Caco-2 (cell line): ENCODE measurements around the gene UGT1A6. TPM values are rescaled to one million over a fixed set of nuclear protein-coding genes. Genes with fewer than 3 reads are reported as not detected.

Source experiments
- BruUV-seq: library from RNA; stranded (reverse); fragments of 400-500 nt; replicated peaks from 2 replicates; lab custom pipeline; 2021; lab: Mats Ljungman, UMichigan
- CTCF ChIA-PET: fragments of 300-600 bp; sonication (Branson Sonifier 250); formaldehyde crosslinking; loops from one replicate; lab custom pipeline; 2022; ENCODE audit warnings: antibody characterized with exemption; lab: Charles Lee
- POLR2A ChIA-PET: fragments of 300-600 bp; sonication (Branson Sonifier 250); formaldehyde crosslinking; loops from one replicate; lab custom pipeline; 2022; ENCODE audit warnings: antibody characterized with exemption; lab: Charles Lee
- DNase-seq, 2 experiments: peaks; one replicate each; pipeline versions ENCODE4 v3.0.0 to v3.0.0-alpha.2; 2020 to 2022
- H3K27me3 ChIP-seq: replicated peaks from 2 replicates; pipeline ENCODE4 v1.6.0; 2011; ENCODE audit warnings: low read length; ENCODE audit not compliant: control insufficient read depth, insufficient read depth
- H3K36me3 ChIP-seq: 2 replicates; pipeline ENCODE4 v1.5.1; 2011; ENCODE audit warnings: low read length; ENCODE audit not compliant: control insufficient read depth, insufficient read depth
- H3K4me1 ChIP-seq: fragments of 250-450 bp; sonication (Bioruptor Pico); 2 replicates; pipeline ENCODE4 v1.5.1; 2020; ENCODE audit warnings: mild to moderate bottlenecking
- H3K4me3 ChIP-seq: 2 replicates; pipeline ENCODE4 v1.5.1; 2011; ENCODE audit warnings: low read depth, mild to moderate bottlenecking, control low read depth, low read length
- H3K9me3 ChIP-seq: fragments of 250-450 bp; sonication (Bioruptor Pico); 2 replicates; pipeline ENCODE4 v1.5.1; 2020; ENCODE audit warnings: mild to moderate bottlenecking, moderate library complexity
- H3K27ac Mint-ChIP-seq: one replicate; pipeline ENCODE4 v1.8.0; 2022; ENCODE audit warnings: mixed read lengths; ENCODE audit not compliant: unreplicated experiment
- H3K27me3 Mint-ChIP-seq: one replicate; pipeline ENCODE4 v1.8.0; 2022; ENCODE audit warnings: mixed read lengths; ENCODE audit not compliant: insufficient read depth, unreplicated experiment
- H3K36me3 Mint-ChIP-seq: one replicate; pipeline ENCODE4 v1.8.0; 2022; ENCODE audit warnings: mild to moderate bottlenecking, mixed read lengths; ENCODE audit not compliant: insufficient read depth, unreplicated experiment
- H3K4me1 Mint-ChIP-seq: one replicate; pipeline ENCODE4 v1.8.0; 2022; ENCODE audit warnings: low read depth, mixed read lengths; ENCODE audit not compliant: unreplicated experiment
- H3K4me3 Mint-ChIP-seq: one replicate; pipeline ENCODE4 v1.8.0; 2022; ENCODE audit warnings: mild to moderate bottlenecking, moderate library complexity, mixed read lengths; ENCODE audit not compliant: unreplicated experiment
- H3K9me3 Mint-ChIP-seq: one replicate; pipeline ENCODE4 v1.8.0; 2022; ENCODE audit warnings: mixed read lengths; ENCODE audit not compliant: unreplicated experiment
- CTCF ChIP-seq, 2 experiments: fragments of 200-600 bp in 1 of 2; IDR thresholded peaks; 1 replicate in 1 of 2; 2 replicates in 1 of 2; pipeline versions ENCODE4 v1.5.1 to v1.8.0; 2011 to 2022; ENCODE audit warnings: antibody characterized with exemption in 1 of 2, control low read depth in 1 of 2, inconsistent platforms in 1 of 2, low read depth in 1 of 2, low read length in 1 of 2, mild to moderate bottlenecking in 1 of 2, moderate library complexity in 1 of 2; ENCODE audit not compliant: insufficient read depth in 1 of 2, severe bottlenecking in 1 of 2, unreplicated experiment in 1 of 2
- intact Hi-C: fragments of 100-400 bp; cut with micrococcal nuclease; formaldehyde crosslinking; loops from one replicate; pipeline ENCODE4 v1.10.0; 2022; ENCODE audit not compliant: unreplicated experiment
- total RNA-seq: library from RNA; stranded (reverse); gene quantifications from 2 replicates; pipeline ENCODE4 v1.2.3, GENCODE V29; 2022

Gene UGT1A6
- total RNA-seq, 1 experiment from 2014 or later, result 33.9 TPM

GRCh38 chr2:233792720-233793119 is 100.0 kb downstream of the UGT1A6 start:
- Histone ChIP-seq H3K4me1 (no peaks in the 10 kb centered on the region), H3K9me3 (no peaks in the 10 kb centered on the region), H3K36me3 (no peaks in the 10 kb centered on the region), H3K4me3 (no peak overlapping the region), H3K27me3 (no peaks in the 10 kb centered on the region)
- CTCF ChIA-PET, result interaction anchor here (0.7 kb wide), 1 partner anchor 136 kb away, joined by 3 read pairs; no protein-coding TSS in a partner anchor
- BruUV-seq, result no TSS peak
- Mint-ChIP-seq H3K36me3 (no peaks in the 10 kb centered on the region), H3K27me3 (no peaks in the 10 kb centered on the region), H3K4me3 (no peak overlapping the region), H3K4me1 (no peaks in the 10 kb centered on the region), H3K9me3 (no peaks in the 10 kb centered on the region), H3K27ac (no peak overlapping the region)
- no peak for DNase-seq
- POLR2A ChIA-PET, result no interaction called here
- intact Hi-C loops, result no loop called here
- no peak for TF ChIP-seq CTCF (IDR thresholded peaks at IDR 0.05; ENCODE audit: insufficient read depth in 1 of 2, low read depth in 1 of 2, low read length in 1 of 2, severe bottlenecking in 1 of 2, unreplicated experiment in 1 of 2)

- H3K36me3 ChIP-seq, result no peaks in the 10 kb centered on the region
- H3K4me1 ChIP-seq, result no peaks in the 10 kb centered on the region
- no peak overlapping the region for H3K27ac Mint-ChIP-seq
- ChIA-PET POLR2A (no interaction called here), CTCF (no interaction called here)
- no TSS peak for BruUV-seq
- no peaks in the 10 kb centered on the region for H3K27me3 ChIP-seq
- no peaks in the 10 kb centered on the region for H3K27me3 Mint-ChIP-seq
- H3K36me3 Mint-ChIP-seq, result no peaks in the 10 kb centered on the region
- intact Hi-C loops, result no loop called here
- H3K9me3 ChIP-seq, result no peaks in the 10 kb centered on the region
- no peaks in the 10 kb centered on the region for H3K9me3 Mint-ChIP-seq
- no peaks in the 10 kb centered on the region for H3K4me1 Mint-ChIP-seq
- no peak for DNase-seq
- TF ChIP-seq CTCF (IDR thresholded peaks at IDR 0.05; ENCODE audit: insufficient read depth in 1 of 2, low read depth in 1 of 2, low read length in 1 of 2, severe bottlenecking in 1 of 2, unreplicated experiment in 1 of 2), result no peak
- no peak overlapping the region for H3K4me3 Mint-ChIP-seq
- H3K4me3 ChIP-seq, result no peak overlapping the region
These were observed 100.9 kb downstream of the UGT1A6 start for GRCh38 chr2:233793465-233794127.

GRCh38 chr2:233794128-233794658 is 101.5 kb downstream of the UGT1A6 start:
- Mint-ChIP-seq H3K4me1 (no peaks in the 10 kb centered on the region), H3K36me3 (no peaks in the 10 kb centered on the region), H3K27ac (no peak overlapping the region), H3K27me3 (no peaks in the 10 kb centered on the region), H3K9me3 (no peaks in the 10 kb centered on the region), H3K4me3 (no peak overlapping the region)
- Histone ChIP-seq H3K9me3 (no peaks in the 10 kb centered on the region), H3K27me3 (no peaks in the 10 kb centered on the region), H3K4me3 (no peak overlapping the region), H3K36me3 (no peaks in the 10 kb centered on the region), H3K4me1 (no peaks in the 10 kb centered on the region)
- POLR2A ChIA-PET, result no interaction called here
- no TSS peak for BruUV-seq
- no peak for TF ChIP-seq CTCF (IDR thresholded peaks at IDR 0.05; ENCODE audit: insufficient read depth in 1 of 2, low read depth in 1 of 2, low read length in 1 of 2, severe bottlenecking in 1 of 2, unreplicated experiment in 1 of 2)
- intact Hi-C loops, result no loop called here
- CTCF ChIA-PET, result no interaction called here
- DNase-seq, result no peak
